ENCODE results near the gene SLC7A1. TPM values are rescaled to one million over a fixed set of nuclear protein-coding genes. Genes with fewer than 3 reads are reported as not detected.

SLC7A1 gene
- total RNA-seq, 3 donors from 2014 or later (not counting 1 experiment from before 2014, with no cell fraction given): 8.7 to 12.6 (median 10.2) TPM

DNA sequence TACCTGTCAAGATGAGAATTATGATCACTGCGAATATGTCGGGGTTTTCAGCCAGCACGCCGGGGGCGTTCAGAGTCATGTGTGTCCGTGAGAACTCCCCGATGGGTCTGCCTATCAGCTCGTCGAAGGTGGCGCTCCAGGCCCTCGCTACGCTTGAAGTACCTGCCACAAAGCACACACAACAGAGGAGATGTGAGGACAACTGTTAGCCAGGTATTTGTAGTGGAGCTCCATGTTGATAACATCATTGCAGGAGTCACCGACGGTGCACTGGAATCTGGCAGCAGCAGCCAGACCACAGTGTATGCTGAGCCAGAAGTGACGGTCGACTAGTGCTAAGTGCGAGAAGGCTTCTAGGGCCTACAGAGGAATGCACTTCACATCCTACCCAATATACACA is 62.7 kb downstream of the SLC7A1 start:
- intact Hi-C loops (cut with micrococcal nuclease): no loop called here
- peak overlapping the region; percentile 86 to 88 for H3K27ac Mint-ChIP-seq
- Histone ChIP-seq H3K27ac (ENCODE audit: low read length) (no peak overlapping the region), H3K27me3 (ENCODE audit: control insufficient read depth, insufficient read depth, low read length) (no peaks in the 10 kb centered on the region), H3K36me3 (ENCODE audit: control insufficient read depth, insufficient read depth, low read length) (peaks cover 16% of the 10 kb centered on the region), H3K9me3 (ENCODE audit: control insufficient read depth, insufficient read depth, low read length) (no peaks in the 10 kb centered on the region), H3K4me1 (ENCODE audit: control insufficient read depth, insufficient read depth, low read length) (peaks cover 17% of the 10 kb centered on the region), H3K4me3 (ENCODE audit: low read length) (no peak overlapping the region)
- TF ChIP-seq, protein P1, sequence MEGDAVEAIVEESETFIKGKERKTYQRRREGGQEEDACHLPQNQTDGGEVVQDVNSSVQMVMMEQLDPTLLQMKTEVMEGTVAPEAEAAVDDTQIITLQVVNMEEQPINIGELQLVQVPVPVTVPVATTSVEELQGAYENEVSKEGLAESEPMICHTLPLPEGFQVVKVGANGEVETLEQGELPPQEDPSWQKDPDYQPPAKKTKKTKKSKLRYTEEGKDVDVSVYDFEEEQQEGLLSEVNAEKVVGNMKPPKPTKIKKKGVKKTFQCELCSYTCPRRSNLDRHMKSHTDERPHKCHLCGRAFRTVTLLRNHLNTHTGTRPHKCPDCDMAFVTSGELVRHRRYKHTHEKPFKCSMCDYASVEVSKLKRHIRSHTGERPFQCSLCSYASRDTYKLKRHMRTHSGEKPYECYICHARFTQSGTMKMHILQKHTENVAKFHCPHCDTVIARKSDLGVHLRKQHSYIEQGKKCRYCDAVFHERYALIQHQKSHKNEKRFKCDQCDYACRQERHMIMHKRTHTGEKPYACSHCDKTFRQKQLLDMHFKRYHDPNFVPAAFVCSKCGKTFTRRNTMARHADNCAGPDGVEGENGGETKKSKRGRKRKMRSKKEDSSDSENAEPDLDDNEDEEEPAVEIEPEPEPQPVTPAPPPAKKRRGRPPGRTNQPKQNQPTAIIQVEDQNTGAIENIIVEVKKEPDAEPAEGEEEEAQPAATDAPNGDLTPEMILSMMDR (IDR thresholded peaks at IDR 0.05): no peak
- no peak for ATAC-seq
- H3K4me1 Mint-ChIP-seq: peaks cover 26 to 37% of the 10 kb centered on the region in 2 donors
- DNase-seq: no peak
- H3K36me3 Mint-ChIP-seq: peaks cover 5% of the 10 kb centered on the region
- no peaks in the 10 kb centered on the region for H3K27me3 Mint-ChIP-seq (ENCODE audit: low read depth in 2 of 2)
- no peaks in the 10 kb centered on the region for H3K9me3 Mint-ChIP-seq
- 97% methylated on average over 17 of the region's 17 CpGs for WGBS (ENCODE audit: insufficient coverage)
- H3K4me3 Mint-ChIP-seq: no peak overlapping the region

DNA sequence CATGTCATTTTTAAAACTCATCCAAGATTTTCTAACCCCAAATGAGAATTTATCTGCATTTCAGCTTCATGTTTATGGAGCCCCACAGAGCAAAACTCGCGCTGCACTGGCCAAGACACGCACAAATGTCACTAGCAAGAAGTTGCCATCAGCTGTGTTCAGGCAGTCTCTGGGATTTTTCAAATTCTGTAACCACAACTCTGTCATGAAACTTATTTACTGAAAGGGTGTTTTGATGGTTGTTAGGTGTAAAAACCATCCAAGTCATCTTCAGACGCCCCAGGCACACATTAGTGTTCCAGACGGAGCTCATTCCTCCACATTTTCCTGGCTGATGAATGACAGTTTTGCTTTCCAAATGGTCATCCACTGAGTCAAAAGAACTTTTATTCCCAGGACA is 63.4 kb downstream of the SLC7A1 start:
- Histone ChIP-seq H3K27me3 (ENCODE audit: control insufficient read depth, insufficient read depth, low read length) (no peaks in the 10 kb centered on the region), H3K4me3 (ENCODE audit: low read length) (no peak overlapping the region), H3K9me3 (ENCODE audit: control insufficient read depth, insufficient read depth, low read length) (no peaks in the 10 kb centered on the region), H3K27ac (ENCODE audit: low read length) (no peak overlapping the region), H3K36me3 (ENCODE audit: control insufficient read depth, insufficient read depth, low read length) (peaks cover 16% of the 10 kb centered on the region), H3K4me1 (ENCODE audit: control insufficient read depth, insufficient read depth, low read length) (peaks cover 17% of the 10 kb centered on the region)
- 87% methylated on average over 5 of the region's 5 CpGs for whole genome bisulfite sequencing (ENCODE audit: insufficient coverage)
- DNase-seq (no peak), ATAC-seq (peak in 1 of 3 donors; percentile 47)
- intact Hi-C loops (cut with micrococcal nuclease): no loop called here
- Mint-ChIP-seq H3K27ac (peak overlapping the region; percentile 86 to 88), H3K27me3 (ENCODE audit: low read depth in 2 of 2) (no peaks in the 10 kb centered on the region), H3K4me3 (no peak overlapping the region), H3K9me3 (no peaks in the 10 kb centered on the region), H3K4me1 (peaks cover 24 to 36% of the 10 kb centered on the region in 2 donors), H3K36me3 (peaks cover 5% of the 10 kb centered on the region)
- TF ChIP-seq, protein P1 (IDR thresholded peaks at IDR 0.05): no peak

DNA sequence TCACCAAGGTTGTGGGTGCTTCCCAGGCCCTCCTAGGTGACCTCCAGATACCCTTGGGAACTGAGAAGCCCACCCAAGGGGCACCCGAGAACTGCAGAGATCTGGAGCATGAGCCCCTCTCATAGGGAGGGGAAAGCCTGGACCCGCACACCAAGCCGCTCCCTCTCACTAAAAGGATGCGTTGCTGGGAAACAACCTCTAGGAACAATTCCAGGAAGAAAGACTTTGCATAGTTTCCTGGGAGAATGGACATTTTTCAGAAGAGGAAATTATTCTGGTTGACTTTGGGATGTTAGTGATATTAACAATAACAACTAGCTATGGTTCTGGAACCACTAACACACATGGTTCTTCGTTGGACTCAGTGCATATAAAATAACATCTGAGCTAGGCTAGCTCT is 64.6 kb downstream of the SLC7A1 start:
- Mint-ChIP-seq H3K27me3 (ENCODE audit: low read depth in 2 of 2) (no peaks in the 10 kb centered on the region), H3K4me1 (peaks cover 20 to 32% of the 10 kb centered on the region in 2 donors), H3K9me3 (no peaks in the 10 kb centered on the region), H3K36me3 (peaks cover under 1% of the 10 kb centered on the region), H3K27ac (peak overlapping the region; percentile 86 to 88), H3K4me3 (no peak overlapping the region)
- Histone ChIP-seq H3K4me3 (ENCODE audit: low read length) (no peak overlapping the region), H3K9me3 (ENCODE audit: control insufficient read depth, insufficient read depth, low read length) (no peaks in the 10 kb centered on the region), H3K27ac (ENCODE audit: low read length) (no peak overlapping the region), H3K27me3 (ENCODE audit: control insufficient read depth, insufficient read depth, low read length) (no peaks in the 10 kb centered on the region), H3K36me3 (ENCODE audit: control insufficient read depth, insufficient read depth, low read length) (peaks cover 16% of the 10 kb centered on the region), H3K4me1 (ENCODE audit: control insufficient read depth, insufficient read depth, low read length) (peaks cover 17% of the 10 kb centered on the region)
- DNase-seq (no peak), ATAC-seq (no peak)
- intact Hi-C loops (cut with micrococcal nuclease): no loop called here
- TF ChIP-seq, protein P1 (IDR thresholded peaks at IDR 0.05): no peak
- 93% methylated on average over 5 of the region's 5 CpGs for WGBS (ENCODE audit: insufficient coverage)

DNA sequence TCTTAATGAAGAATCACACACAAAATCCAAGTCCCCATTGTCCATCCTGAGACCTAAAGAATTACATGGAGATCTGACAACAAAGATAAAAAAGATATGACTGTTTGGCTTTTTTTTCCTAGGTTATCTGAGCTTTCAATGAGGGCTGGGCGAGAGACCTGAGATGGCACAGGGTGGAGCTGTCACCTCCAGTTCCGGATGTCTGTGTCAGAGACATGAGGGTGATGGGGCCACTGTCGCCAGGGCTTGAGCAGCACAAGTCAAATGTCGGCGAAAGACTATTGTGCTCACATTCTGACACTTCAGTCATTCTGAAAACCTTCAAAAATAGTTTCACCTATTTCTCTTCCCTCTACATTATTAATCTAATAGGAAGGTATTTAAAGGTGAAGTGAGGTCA is 65.7 kb downstream of the SLC7A1 start:
- Histone ChIP-seq H3K9me3 (ENCODE audit: control insufficient read depth, insufficient read depth, low read length) (no peaks in the 10 kb centered on the region), H3K4me3 (ENCODE audit: low read length) (no peak overlapping the region), H3K27me3 (ENCODE audit: control insufficient read depth, insufficient read depth, low read length) (no peaks in the 10 kb centered on the region), H3K27ac (ENCODE audit: low read length) (peak overlapping the region; percentile 36), H3K4me1 (ENCODE audit: control insufficient read depth, insufficient read depth, low read length) (peaks cover 17% of the 10 kb centered on the region), H3K36me3 (ENCODE audit: control insufficient read depth, insufficient read depth, low read length) (peaks cover 16% of the 10 kb centered on the region)
- intact Hi-C loops (cut with micrococcal nuclease): no loop called here
- peak; percentile 86 to 95 (median 94) for ATAC-seq
- Mint-ChIP-seq H3K27me3 (ENCODE audit: low read depth in 2 of 2) (no peaks in the 10 kb centered on the region), H3K9me3 (no peaks in the 10 kb centered on the region), H3K27ac (peak overlapping the region; percentile 86 to 88), H3K4me1 (peaks cover 20 to 30% of the 10 kb centered on the region in 2 donors), H3K4me3 (peak overlapping the region; percentile 59), H3K36me3 (no peaks in the 10 kb centered on the region)
- TF ChIP-seq, protein P1 (IDR thresholded peaks at IDR 0.05): no peak
- WGBS (ENCODE audit: insufficient coverage): 90% methylated on average over 3 of the region's 5 CpGs
- peak in 1 of 2 donors; percentile 64 for DNase-seq
